MM.1S (cell line): ENCODE results near the gene KCNC3.

Source experiments
- EZH2 ChIP-seq: fragments of 300-600 bp; sonication (generic); optimal IDR thresholded peaks from 2 replicates; pipeline ENCODE3; 2017; ENCODE audit warnings: low read depth, mild to moderate bottlenecking, antibody characterized with exemption, low read length, mixed read lengths
- EZH2phosphoT487 ChIP-seq: fragments of 300-600 bp; sonication (generic); IDR thresholded peaks from 2 replicates; pipeline ENCODE4 v1.6.1; 2018; ENCODE audit warnings: antibody characterized with exemption, low read length
- TF ChIP-seq, protein P1 (sequence below): fragments of 300-600 bp; sonication (generic); IDR thresholded peaks from 2 replicates; pipeline ENCODE4 v1.5.1; 2016; ENCODE audit warnings: antibody characterized with exemption, low read length, mixed read lengths

DNA sequence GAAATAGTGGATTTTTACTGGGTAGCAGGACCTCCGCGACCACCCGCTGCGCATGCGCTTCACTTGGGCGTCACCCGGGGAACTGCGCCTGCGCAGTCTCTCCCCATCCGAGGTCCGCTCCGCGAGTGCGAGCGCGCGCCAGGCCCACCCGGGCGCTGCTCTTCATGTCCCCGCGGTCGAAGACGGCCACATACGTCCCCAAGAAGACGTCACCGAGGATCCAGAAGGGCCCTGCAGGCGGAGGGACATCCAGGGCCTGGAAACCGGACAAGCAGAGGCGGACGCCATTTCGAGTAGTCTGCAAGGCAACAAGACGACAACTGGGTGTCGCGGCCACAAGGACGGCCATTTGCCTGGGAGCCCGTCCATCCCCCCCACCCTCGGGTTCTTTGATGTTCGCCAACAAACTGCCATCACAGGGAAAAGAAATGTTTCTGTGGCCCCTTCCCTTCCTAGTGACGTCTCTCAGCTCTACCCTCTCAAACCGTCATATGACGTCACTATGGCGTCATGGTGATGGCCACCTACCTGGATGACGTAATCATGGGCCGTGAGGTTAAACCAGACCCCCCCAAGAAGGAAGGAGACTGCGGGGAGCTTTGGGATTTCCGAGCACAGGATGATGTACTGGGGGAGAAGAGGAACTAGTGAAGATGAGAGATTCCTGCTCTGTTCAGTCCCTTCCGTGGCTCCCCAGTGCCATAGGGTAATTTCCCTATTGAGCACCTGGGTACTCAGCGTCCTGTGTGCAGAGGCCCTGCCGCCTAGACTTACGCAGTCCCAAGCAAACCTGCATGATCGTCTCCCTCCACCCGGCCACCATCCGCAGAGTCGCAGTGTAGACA lies 29.5 kb upstream of the KCNC3 start:
- TF ChIP-seq, protein P1, sequence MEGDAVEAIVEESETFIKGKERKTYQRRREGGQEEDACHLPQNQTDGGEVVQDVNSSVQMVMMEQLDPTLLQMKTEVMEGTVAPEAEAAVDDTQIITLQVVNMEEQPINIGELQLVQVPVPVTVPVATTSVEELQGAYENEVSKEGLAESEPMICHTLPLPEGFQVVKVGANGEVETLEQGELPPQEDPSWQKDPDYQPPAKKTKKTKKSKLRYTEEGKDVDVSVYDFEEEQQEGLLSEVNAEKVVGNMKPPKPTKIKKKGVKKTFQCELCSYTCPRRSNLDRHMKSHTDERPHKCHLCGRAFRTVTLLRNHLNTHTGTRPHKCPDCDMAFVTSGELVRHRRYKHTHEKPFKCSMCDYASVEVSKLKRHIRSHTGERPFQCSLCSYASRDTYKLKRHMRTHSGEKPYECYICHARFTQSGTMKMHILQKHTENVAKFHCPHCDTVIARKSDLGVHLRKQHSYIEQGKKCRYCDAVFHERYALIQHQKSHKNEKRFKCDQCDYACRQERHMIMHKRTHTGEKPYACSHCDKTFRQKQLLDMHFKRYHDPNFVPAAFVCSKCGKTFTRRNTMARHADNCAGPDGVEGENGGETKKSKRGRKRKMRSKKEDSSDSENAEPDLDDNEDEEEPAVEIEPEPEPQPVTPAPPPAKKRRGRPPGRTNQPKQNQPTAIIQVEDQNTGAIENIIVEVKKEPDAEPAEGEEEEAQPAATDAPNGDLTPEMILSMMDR, result no peak
- TF ChIP-seq EZH2 (no peak), EZH2phosphoT487 (no peak)
